GM21786 (cell line): Measurements from ENCODE around the gene GALR2.
"Not testable (repeated sequence)": the region's sequence is repeated elsewhere in the genome, so short reads cannot be mapped to it uniquely, and the experiment has no call there.

Experiments used
- ATAC-seq: cut with Tn5 transposase; IDR thresholded peaks from one replicate; pipeline ENCODE4 v1.9.1; 2021; ENCODE audit not compliant: unreplicated experiment

GALR2 gene

GRCh38 chr17:76049836-76050537 is 24.6 kb upstream of the GALR2 start:
- ATAC-seq = no peak

- ATAC-seq = no peak
Observed at GRCh38 chr17:76050538-76051467, 23.8 kb upstream of the GALR2 start.

GRCh38 chr17:76051561-76051960 is 23.0 kb upstream of the GALR2 start:
- ATAC-seq = no peak

GRCh38 chr17:76053246-76054111 is 21.1 kb upstream of the GALR2 start:
- ATAC-seq = no peak

GRCh38 chr17:76054112-76054476 is 20.5 kb upstream of the GALR2 start:
- ATAC-seq = no peak

GRCh38 chr17:76056882-76057281 is 17.7 kb upstream of the GALR2 start:
- no peak for ATAC-seq

GRCh38 chr17:76058264-76058663 is 16.3 kb upstream of the GALR2 start:
- not testable (repeated sequence) for ATAC-seq

GRCh38 chr17:76063875-76064546 is 10.6 kb upstream of the GALR2 start:
- no peak for ATAC-seq

GRCh38 chr17:76065775-76066174 is 8.8 kb upstream of the GALR2 start:
- no peak for ATAC-seq

- no peak for ATAC-seq
Observed at GRCh38 chr17:76071531-76072147, 2.9 kb upstream of the GALR2 start.

GRCh38 chr17:76072148-76072858 is 2.3 kb upstream of the GALR2 start, which contains the start of gene SRP68:
Gene SRP68, minus strand, starts transcription at chr17:76072517. Its CDS starts 26 bp downstream, at chr17:76072491.
- peak; percentile 92 for ATAC-seq

- ATAC-seq = no peak
Observed at GRCh38 chr17:76075364-76076145, 974 bp downstream of the GALR2 start.

- no peak for ATAC-seq
Observed at GRCh38 chr17:76076146-76076764, 1.7 kb downstream of the GALR2 start.

GRCh38 chr17:76076765-76077583 is 2.4 kb downstream of the GALR2 start:
- no peak for ATAC-seq

GRCh38 chr17:76077584-76078110 is 3.1 kb downstream of the GALR2 start:
- ATAC-seq = no peak

- not testable (repeated sequence) for ATAC-seq
Observed at GRCh38 chr17:76078370-76078769, 3.8 kb downstream of the GALR2 start.

- ATAC-seq = no peak
Observed at GRCh38 chr17:76078860-76079534, 4.4 kb downstream of the GALR2 start, which contains the start of gene ZACN. Gene ZACN, plus strand, starts transcription at chr17:76079182. Its CDS starts 83 bp downstream, at chr17:76079265.
